ENCODE measurements around the gene KIF1B.

- TF ChIP-seq POLR2AphosphoS5 (IDR thresholded peaks at IDR 0.05; ENCODE audit: low read depth, low read length) (peak; percentile 86), EZH2phosphoT487 (IDR thresholded peaks at IDR 0.05; ENCODE audit: borderline replicate concordance) (no peak), EZH2 (IDR thresholded peaks at IDR 0.05) (no peak), CTCF (IDR thresholded peaks at IDR 0.05 in 2 of 3, conservative IDR thresholded peaks at IDR 0.05 in 1 of 3; ENCODE audit: borderline replicate concordance in 1 of 3, insufficient read depth in 1 of 3, low read depth in 2 of 3, low read length in 2 of 3) (peak; percentile 84 to 94 (median 88)), EGR1 (IDR thresholded peaks at IDR 0.05; ENCODE audit: low read depth) (peak; percentile 69)
These were observed at the start of gene KIF1B for GRCh38 chr1:10209905-10210810.

Data from HCT116 (cell line).